Colon (tissue), 2 donors: ENCODE results near the gene GJD3.

Experiments
- FAIRE-seq: peaks from 2 replicates; lab custom pipeline; 2012; peaks lifted over from hg19 to GRCh38; lab: Jason Lieb, UNC
- donor health status: control.
- donor health status: control.

GJD3 gene

DNA sequence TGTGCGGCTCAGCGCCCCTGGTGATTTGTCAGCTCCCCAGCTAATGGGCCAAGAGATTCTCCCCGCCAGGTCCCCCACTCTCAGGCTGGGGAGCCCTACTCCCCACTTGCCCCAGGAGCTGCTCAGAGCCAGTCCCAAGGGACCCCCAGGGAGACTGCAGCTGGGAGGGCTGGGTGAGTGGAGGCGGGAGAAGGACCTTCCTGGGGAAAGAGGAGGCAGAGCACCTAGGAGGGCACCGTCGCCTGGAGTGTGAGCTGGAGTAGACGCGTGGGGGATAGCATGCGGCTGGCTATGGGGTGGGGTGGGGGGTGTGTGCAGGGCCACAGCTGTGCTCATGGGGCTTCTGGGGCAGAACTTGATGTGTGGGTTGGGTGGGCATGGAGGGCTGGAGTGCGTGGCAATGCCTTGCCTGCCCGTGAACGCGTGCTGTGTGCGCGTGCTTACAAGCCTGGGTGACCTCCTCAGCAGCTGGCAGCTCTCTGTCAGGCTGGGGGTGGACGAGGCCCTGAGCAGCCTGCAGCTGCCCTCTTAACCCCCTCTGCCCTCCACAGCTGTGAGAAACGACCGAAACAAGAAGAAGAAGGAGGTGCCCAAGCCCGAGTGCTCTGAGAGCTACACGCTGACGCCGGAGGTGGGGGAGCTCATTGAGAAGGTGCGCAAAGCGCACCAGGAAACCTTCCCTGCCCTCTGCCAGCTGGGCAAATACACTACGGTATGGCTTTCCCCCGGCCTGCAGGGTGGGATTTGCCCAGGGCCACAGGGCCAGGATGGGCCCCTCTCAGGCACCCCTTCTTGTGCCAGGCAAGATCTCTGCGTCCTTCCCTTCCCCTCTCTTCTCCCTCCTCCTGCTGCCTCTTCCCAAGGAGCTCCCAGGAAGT lies 12.9 kb downstream of the GJD3 start:
- FAIRE-seq: no peak

DNA sequence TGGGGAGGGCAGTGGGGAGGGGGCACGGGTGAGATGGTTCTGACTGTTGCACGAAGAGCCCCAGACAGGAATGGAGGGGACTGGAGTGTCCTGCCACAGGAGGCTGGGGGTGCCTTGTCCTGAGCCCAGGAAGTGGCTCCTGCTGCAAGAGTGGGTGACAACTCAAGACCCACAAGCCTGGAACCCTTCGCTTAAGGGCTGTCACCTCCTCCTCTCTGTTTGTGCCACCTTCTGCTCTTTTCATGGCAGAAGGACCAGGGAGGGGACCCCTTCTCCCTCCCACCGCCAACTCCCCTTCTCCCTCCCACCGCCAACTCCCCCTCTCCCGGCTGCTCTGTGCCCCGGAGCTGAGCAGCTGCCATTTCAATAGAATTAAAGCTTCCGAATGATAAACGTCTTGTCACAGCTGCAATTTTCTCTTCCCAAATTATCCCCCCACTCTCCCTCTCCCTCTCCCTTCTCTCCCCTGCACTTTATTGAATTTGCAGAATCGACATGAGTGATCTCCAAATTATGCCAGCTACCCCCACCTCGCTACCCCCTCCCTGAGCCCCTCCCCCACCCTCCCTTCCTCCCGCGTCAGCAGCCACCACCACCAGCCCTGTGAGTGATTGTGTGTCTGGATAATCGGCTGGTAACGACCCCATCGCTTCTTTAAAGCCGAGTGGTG lies 13.7 kb downstream of the GJD3 start:
- FAIRE-seq: no peak

DNA sequence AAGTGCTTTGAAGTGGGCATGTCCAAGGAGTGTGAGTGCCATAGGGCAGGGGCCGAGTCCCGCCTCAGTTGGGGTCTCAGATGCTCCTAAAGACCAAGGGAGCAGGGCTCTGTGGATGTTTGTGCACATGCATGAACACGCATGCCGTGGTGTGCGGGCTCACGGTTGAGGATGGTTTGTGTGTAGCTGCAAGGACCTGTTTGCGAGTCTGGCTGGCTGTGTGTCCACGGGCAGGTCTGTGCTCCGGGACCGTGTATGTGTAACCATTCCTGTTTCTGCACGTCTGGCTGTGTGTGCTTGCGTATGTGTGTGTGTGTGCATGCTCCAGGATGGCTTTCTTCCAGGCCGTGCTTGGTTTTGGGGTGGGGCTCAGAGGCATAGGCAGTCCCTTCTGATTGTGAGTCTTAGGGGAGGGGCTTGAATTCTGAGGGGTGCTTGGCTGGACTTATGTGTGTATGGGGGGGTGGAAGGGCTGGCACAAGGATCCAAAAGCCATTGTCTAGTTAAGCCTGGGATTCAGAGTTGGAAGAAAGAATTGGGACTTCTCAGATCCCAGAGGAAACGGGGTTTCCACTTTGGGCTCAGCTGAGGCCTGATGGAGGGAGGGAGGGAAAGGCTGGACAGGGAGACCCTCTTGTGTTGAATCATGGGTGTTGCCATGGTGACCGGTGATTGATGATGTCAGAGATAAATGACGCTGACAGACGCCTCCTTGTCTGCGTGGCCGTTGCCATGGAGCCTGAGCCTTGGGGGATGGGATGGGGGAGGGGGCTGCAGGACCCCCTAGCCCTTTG lies 14.4 kb downstream of the GJD3 start:
- FAIRE-seq: no peak

DNA sequence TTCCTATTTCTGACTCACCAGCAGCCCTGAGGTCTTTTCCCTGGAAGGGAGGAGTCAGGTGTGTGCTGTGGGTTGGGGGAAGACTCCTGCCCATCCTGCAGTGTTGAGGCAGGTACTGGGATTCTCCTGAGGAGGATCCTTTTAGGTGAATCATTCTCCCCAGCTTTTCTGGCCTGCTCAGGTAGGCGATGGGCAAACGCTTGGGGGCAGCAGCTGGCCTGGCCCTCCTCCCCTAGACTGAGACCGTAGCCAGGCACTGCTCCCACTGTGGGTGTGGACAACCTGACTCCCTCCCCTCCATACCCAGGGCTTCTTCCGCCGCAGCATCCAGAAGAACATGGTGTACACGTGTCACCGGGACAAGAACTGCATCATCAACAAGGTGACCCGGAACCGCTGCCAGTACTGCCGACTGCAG lies 15.1 kb downstream of the GJD3 start:
- FAIRE-seq: no peak

DNA sequence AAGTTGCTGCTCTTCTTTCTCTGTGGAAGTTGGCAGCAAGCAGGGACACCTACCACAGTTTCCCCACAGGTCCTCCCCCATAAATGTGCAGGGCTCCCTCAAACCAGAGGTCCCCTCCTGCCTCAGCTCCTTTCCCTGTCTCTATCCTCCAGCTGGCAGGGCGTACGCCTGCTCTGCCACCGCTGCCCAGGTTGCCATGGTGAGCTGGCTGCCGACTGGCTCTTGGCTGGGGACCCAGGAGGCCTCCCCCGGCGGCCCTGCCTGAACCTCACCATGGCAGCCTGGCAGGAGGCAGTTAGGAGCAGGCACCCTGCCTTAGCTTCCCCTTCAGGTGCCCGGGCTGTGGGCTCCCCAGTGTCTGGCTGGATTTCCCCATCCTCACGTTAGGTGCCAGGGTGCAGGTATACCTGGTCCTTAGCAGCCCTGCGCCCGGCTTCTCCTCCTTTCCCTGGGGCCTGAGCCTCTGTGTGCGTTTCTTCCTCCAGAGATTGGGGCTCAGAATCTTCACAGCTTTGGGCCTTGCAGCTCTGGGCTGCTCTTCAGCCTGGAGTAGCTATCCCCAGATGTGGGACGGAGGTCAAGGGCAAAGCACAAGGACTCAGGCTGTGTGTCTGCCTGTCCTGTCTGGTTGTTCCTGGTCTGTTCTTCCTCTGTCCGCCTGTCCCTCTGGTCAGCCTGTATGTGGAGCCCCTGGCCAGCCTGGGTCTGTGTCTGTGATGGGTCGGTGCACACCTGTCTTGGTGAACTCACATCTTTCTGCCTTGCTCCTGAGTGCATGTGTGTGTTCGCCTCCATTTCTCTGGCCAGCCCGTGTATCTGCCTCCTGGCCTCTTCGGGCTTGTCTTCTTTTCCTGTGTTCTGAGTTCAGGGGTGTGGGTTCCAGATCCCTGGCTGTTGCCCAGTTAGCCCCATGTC lies 15.7 kb downstream of the GJD3 start:
- no peak for FAIRE-seq

DNA sequence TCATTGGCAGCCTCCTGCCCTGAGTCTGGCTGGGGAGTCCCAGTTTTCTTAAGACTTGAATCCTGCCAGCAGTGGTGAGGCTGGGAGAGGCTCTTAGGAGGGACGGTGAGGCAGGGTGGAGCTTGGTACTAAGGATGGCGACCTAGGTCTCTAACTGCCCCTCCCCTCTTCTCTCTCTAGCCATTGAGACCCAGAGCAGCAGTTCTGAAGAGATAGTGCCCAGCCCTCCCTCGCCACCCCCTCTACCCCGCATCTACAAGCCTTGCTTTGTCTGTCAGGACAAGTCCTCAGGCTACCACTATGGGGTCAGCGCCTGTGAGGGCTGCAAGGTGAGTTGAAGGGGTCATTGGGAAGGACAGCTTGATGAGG lies 16.4 kb downstream of the GJD3 start:
- no peak for FAIRE-seq

DNA sequence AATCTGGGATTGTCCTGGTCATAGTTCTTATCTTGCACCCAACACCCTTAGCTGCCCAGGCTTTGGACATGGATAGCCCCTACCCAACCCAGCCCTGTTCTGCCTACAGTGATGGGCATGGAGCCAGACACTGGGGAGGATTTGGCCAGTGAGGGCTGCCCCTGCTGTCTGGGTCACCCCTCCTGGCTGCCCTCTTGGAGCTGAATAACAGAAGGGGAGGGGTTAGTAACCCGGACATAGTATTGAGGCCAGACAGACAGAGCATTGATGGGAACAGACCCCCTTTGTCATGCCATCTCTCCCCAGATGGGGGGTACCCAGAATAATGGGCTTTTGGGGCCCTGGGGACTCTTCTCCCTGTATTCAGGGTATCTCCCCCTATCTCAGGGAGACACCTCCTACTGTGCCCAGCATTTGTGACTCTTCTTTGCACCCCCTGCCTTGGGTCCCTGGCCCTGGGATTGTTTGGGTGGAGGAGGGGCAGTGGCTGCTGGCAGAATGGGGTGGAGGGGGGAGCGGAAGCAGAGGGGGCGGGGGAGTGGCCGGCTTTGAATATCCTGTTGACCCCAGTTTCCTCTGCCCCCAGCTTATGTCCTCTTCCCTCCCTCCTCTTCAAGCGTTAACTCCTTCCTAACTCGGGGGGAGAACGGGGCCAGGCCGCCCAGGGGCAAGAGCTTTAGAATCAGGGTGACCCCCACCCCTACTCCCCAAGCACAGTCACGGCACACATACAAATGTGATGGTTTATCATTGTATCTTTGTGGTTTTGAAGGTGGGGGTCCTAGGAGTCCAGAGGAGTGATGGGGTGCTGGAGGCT lies 17.0 kb downstream of the GJD3 start:
- no peak for FAIRE-seq

DNA sequence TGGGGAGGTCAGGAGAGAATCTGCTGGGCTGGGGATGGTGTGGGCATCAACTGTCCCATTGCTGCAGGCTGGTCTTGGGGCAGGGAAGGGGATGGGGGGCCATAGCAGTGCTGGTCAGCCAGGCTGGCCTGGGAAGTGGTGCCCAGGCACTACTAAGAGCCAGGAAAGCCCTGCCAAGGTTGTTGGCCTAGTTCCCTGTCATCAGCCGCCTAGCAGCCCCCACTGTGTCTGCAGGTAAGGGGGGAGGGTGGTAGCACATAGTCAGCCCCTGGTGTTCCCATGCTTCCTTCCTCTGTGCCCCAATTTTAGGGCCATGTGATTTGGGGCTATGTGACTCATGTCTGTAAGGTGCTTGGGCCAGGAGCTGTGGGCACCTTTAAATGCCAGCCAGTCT lies 17.8 kb downstream of the GJD3 start:
- no peak for FAIRE-seq

DNA sequence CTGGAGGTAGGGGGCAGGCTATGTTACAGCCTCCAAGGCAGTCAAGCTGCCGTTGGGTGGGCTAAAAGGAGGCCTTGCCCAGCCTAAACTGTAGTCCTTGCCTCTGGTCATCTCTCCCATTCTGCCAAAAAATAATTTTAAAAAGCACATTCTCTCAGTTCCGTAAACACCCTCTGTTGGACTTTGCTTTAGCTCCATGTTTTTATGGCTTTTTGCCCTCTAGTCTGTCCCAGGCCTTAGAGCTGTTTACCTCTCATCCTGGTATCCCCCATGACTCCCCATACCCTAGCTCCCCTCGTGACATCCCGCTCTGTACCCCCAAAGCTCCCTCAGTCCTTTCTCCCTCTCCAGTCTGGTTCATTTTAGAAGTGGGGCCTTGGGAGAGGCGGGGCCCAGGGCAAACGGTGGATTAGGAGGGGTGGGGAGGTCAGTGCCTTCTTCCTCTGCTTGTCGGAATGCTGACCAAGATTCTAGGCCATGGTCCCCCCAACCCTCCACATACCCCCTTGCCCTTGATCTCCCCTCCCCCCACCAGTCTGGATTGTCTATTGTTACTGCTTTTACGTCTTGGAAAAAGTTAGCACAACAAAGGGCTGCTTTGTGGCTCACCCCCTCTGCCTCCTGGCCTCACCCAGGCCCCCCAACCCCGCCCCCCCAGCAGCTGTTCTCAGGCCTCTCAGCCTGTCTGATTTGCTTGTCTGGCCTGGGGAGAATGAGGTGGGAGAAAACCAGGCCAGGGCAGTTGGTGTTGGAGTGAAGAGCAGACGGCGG lies 18.4 kb downstream of the GJD3 start:
- FAIRE-seq: no peak

DNA sequence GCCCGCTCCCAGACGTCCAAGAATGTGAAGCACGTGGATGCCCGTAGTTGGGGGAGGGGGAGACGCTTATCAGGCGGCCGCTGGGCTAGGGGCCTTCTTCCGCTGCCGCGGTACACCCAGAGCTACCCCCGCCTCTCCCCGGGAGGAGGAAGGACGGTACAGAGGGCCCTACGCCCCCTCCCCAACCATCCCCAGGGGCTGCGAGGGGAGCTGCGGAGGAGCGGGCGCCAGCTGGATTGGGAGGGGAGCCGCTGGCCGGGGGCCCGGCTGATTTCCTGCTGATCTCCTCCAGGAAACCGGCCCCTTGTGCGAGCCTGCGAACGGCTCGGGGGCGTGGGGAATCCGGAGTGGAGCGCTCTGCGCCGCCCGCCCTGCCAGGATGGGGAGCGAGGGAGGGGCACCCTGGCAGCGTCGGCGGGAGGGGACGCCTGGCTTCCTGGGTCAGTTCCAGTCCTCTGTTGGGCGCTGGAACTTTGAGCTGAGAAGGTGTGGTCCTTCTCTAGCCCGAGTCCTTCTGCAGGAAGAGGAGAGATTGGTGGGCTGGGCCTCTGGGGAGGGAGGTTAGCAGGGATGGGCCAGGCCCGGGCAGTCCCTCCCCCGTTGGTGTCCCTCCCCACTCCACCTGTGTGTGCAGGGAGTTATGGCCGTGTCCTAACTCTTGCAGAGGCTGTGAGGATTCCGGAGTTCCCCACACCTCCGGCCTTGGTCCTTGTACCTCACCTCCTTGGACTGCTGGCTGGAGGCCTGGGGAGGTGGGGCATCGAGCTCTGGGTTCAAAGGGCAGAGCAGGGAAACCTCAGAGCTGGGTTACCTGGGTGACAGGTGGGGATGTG lies 19.2 kb downstream of the GJD3 start:
- FAIRE-seq: no peak

DNA sequence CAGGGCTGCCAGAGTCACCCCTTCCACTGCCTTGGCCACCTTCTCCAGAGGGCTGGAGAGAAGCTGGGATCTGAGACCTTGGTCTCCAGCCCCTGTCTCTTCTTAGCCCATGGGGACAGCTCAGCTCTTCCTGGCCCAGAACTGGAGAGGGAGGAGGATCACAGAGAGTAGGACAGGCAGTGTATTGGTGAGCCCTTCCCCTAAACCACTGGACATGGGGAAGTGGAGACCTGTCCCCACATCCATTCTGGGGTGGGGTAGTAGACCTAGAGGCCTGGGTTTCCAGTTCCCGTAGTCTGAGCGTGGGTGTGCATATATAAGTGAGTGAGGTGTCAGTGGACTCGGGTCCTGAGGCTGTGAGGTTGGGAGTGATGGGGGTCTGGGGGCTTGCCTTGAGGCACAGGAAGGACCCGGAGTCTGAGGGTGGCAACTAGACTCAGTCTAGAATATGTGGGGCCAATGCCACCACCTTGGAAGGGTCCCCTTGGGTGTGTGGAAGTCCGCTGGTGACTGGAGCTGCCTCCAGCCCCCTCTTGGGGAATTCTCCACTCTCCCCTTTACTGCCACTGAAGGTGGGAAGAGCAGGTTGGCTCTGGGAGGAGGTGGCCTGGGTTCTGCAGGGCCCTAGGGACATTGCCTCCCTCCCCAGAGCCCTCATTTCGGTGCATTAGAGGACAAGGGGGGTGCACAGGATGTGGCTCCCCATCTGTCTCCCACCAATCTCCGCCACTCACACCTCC lies 19.9 kb downstream of the GJD3 start:
- FAIRE-seq: no peak

DNA sequence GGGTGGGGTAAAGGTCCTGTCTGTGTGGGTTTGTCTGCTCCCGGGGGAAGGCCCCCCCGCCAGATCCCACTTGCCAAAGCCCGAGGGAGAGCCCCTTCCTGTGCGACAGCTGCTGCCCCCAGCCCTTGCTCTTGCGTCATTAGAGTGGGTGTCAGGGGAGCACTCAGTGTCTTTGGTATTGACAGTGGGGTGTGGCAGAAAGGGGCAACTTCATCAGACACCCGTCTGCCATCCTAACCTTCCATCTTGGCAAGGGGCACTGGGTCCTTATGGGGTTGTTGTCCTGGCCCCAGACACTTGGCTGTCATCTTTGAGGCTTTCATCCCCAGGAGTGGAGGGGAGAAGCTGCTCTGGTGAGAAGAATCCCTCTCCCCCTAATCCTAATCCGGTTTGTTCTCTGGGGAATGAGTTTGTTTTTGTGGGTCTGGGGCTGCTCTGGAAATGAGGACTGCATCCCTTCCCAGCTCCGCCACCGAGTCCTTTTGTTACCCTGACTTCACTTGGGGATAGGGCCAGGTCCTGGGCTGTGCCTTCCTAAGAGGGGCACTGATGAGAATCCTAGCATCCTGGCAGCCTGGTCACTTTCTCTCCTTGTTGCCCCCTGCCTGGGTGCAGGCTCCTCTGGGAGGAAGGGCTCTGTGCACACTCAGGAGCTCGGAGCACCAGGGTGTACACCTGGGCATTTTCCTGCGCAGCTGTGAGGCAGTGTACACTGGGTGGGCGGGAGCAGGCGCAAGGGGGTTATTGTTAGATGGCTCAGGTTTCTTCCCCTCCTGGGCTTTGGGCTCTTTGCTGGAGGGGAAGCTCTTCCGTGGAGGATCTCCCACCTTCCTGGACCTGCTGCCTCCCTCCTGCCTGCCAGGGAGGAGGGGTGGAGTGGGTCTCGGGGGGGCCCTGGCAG lies 21.1 kb downstream of the GJD3 start:
- no peak for FAIRE-seq

DNA sequence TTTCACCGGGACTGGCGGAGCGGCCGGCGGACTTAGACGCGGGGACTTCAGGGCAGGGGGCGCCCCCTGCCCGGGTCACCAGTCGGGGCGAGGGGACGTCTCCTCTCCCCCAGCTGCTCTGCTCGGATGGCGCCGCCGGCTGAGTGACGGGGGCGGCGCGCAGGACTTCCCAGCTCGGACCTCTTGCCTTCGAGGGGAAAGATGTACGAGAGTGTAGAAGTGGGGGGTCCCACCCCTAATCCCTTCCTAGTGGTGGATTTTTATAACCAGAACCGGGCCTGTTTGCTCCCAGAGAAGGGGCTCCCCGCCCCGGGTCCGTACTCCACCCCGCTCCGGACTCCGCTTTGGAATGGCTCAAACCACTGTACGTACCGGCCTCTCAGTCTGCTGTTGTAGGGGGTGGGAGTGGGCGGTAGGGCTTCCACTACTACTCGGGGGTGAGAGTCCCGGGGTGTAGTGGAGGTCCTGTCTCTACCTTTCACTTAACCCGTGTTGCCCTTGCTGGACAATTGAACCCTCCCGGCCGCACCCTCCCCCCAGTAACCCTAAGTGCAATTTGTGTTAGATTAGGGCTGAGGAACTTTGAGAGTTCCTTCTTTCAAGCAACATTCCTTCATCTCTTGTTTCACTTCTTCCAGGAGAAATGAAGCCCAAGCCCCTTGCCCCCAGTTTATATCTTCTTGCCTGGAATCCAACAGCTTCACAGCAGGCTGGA lies 21.9 kb downstream of the GJD3 start:
- FAIRE-seq: no peak

DNA sequence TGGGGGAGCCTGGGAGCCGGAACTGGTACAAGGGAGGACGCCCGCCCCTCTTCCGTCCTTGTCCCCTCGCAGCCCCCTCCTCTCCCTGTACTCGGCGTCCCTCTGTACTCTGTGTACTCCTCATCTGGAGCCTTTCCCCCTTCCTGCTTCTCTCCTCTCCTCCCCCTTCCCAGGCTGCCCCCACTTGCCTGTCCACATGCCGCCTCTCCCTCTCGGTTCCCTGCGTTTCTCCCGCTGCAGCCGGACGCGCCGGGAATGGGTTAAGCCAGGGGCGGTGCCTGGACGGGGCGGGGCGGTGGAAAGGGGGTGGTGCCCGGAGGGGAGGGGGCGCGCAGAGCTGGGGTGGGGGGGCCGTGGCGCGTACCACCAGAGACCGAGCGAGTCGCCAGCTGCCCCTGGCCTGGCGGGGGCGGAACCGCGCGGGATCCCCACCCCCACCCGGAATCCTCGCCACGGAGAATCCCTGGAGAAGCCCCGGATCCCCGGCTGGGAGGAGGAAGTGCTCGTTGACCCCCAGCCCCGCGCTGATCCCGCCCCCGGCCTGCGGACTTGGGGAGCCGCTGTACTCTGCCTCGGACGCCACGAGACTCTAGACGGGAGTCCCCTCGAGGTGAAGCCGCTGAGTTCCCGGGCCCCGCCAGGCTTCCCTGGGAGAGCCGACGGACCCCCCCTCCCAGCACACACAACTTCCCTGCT lies 22.6 kb downstream of the GJD3 start:
- no peak for FAIRE-seq

DNA sequence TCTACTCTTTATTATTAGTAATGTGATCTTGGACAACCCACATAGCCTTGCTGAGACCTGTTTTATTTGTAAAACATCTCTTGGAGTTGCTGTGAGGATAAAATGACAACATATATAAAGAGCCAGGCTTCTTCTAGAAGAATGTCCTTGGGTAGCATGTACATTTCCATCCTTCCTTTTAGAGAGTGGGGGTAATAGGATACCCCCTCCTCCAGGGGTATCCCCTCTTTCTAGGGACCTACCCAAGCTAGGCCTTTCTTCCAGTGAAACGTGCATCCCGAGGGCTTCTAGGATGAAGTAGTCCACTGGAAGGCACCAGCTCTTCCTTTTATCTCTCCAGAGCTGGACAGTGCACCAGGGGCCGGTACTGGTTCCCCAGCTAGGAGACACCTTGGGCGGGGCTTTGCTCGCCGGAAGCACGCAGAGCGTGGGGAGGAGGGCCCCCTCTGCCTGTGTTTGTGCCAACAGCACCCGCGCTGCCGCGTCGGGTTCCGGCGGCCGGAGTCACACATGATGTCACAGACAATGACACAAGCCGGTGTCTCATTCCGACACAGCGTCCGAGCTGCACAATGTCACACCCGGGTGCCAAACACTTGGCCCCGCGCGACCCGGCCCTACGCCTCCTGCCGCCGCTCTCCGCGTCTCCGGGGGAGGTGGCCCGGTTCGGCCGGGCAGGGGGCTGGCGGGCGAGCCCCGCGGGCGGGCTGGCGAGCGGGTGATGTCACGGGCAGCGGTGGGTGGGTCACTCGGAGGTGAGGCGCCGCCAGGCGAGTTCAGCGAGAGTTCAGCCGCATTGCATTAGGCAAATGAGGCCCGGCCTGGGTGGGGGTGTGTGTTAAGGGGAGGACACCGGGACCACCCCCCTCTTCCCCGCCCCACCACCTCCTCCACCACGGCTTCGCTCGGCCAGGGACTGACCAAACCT lies 23.4 kb downstream of the GJD3 start:
- FAIRE-seq: no peak
